ENCODE data around the gene BST1. TPM values are rescaled to one million over a fixed set of nuclear protein-coding genes. Genes with fewer than 3 reads are reported as not detected.

The BST1 gene
- total RNA-seq, 1 experiment from 2014 or later: 0.69 TPM

- H3K79me2 ChIP-seq (ENCODE audit: low read length): no peaks in the 10 kb centered on the region
- no peaks in the 10 kb centered on the region for H3K27me3 ChIP-seq (ENCODE audit: low read length)
- H3K4me3 ChIP-seq (ENCODE audit: low read length): no peak overlapping the region
- peaks cover 35% of the 10 kb centered on the region for H3K4me1 ChIP-seq (ENCODE audit: insufficient read depth, low read length)
- intact Hi-C loops (cut with micrococcal nuclease): loop anchor here (2.0 kb wide), 1 partner anchor 28 kb away; no protein-coding TSS in a partner anchor
- H3F3A ChIP-seq (ENCODE audit: low read length, unreplicated experiment): no peaks in the 10 kb centered on the region
- TF ChIP-seq, protein P1, sequence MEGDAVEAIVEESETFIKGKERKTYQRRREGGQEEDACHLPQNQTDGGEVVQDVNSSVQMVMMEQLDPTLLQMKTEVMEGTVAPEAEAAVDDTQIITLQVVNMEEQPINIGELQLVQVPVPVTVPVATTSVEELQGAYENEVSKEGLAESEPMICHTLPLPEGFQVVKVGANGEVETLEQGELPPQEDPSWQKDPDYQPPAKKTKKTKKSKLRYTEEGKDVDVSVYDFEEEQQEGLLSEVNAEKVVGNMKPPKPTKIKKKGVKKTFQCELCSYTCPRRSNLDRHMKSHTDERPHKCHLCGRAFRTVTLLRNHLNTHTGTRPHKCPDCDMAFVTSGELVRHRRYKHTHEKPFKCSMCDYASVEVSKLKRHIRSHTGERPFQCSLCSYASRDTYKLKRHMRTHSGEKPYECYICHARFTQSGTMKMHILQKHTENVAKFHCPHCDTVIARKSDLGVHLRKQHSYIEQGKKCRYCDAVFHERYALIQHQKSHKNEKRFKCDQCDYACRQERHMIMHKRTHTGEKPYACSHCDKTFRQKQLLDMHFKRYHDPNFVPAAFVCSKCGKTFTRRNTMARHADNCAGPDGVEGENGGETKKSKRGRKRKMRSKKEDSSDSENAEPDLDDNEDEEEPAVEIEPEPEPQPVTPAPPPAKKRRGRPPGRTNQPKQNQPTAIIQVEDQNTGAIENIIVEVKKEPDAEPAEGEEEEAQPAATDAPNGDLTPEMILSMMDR (conservative IDR thresholded peaks at IDR 0.05; ENCODE audit: low read depth, low read length): no peak
- no peak for TF ChIP-seq EZH2 (IDR thresholded peaks at IDR 0.05; ENCODE audit: low read length, unreplicated experiment)
- no peak for TF ChIP-seq EZH2phosphoT487 (IDR thresholded peaks at IDR 0.05; ENCODE audit: borderline replicate concordance, low read length)
- peak overlapping the region; percentile 98 for H3K27ac ChIP-seq (ENCODE audit: low read length)
- ChIA-PET CTCF (no interaction called here), POLR2A (ENCODE audit: unreplicated experiment) (interaction anchor here (0.6 to 0.8 kb wide), 2 partner anchors 21 to 351 kb away, joined by 4 to 15 read pairs; no protein-coding TSS in a partner anchor)
- no peaks in the 10 kb centered on the region for H3K36me3 ChIP-seq (ENCODE audit: low read depth, low read length)
- peak; percentile 91 for ATAC-seq
- peak; percentile 92 for DNase-seq
- peak overlapping the region; percentile 79 for H3K4me2 ChIP-seq (ENCODE audit: low read length)
- peak overlapping the region; percentile 36; the same call in 1 of the 2 replicates for H3K9ac ChIP-seq (ENCODE audit: low read length)
- no peaks in the 10 kb centered on the region for H3K9me3 ChIP-seq (ENCODE audit: low read length)
- no peaks in the 10 kb centered on the region for H3K9me2 ChIP-seq (replicated peaks; ENCODE audit: low read length)
- no TSS peak for BruUV-seq (replicated peaks)
- no peak overlapping the region for H2AFZ ChIP-seq (ENCODE audit: low read length)
- H4K20me1 ChIP-seq (ENCODE audit: low read length): no peaks in the 10 kb centered on the region
Measured at GRCh38 chr4:15695240-15695699, 7.6 kb upstream of the BST1 start.

DNA sequence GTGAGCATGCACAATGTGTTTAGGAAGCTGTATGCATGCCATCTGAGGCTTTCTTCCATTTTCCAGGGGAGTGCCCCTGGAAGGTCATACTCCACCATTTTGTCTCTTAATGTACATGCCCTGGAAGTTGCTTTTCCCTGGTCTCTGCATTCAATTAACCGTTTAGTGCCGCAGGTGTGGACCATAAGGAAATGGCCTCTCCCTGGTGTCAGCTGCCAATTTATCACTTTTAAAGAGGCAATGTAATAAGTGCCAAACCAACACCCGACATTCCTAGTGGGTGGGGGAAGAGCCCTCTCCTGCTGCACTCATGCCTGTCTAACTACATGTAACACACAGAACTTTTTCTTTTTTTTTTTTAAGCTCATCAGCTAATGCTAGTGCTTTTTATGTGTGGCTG lies 7.1 kb upstream of the BST1 start:
- H3K4me3 ChIP-seq (ENCODE audit: low read length): no peak overlapping the region
- H2AFZ ChIP-seq (ENCODE audit: low read length): no peak overlapping the region
- peaks cover 30% of the 10 kb centered on the region for H3K4me1 ChIP-seq (ENCODE audit: insufficient read depth, low read length)
- no peaks in the 10 kb centered on the region for H3K27me3 ChIP-seq (ENCODE audit: low read length)
- POLR2A ChIA-PET (ENCODE audit: unreplicated experiment): interaction anchor here (0.6 to 0.9 kb wide), 3 partner anchors 20 to 350 kb away, joined by 3 to 15 read pairs (median 4); no protein-coding TSS in a partner anchor
- peak overlapping the region; percentile 63 for H3K4me2 ChIP-seq (ENCODE audit: low read length)
- intact Hi-C loops (cut with micrococcal nuclease): loop anchor here (2.0 kb wide), 1 partner anchor 27 kb away; no protein-coding TSS in a partner anchor
- no peaks in the 10 kb centered on the region for H3K9me2 ChIP-seq (replicated peaks; ENCODE audit: low read length)
- peak overlapping the region; percentile 36; the same call in 1 of the 2 replicates for H3K9ac ChIP-seq (ENCODE audit: low read length)
- peak overlapping the region; percentile 98 for H3K27ac ChIP-seq (ENCODE audit: low read length)
- no peaks in the 10 kb centered on the region for H3K79me2 ChIP-seq (ENCODE audit: low read length)
- no peaks in the 10 kb centered on the region for H3F3A ChIP-seq (ENCODE audit: low read length, unreplicated experiment)
- no peaks in the 10 kb centered on the region for H4K20me1 ChIP-seq (ENCODE audit: low read length)
- no peaks in the 10 kb centered on the region for H3K36me3 ChIP-seq (ENCODE audit: low read depth, low read length)
- no peaks in the 10 kb centered on the region for H3K9me3 ChIP-seq (ENCODE audit: low read length)
- TF ChIP-seq EZH2 (IDR thresholded peaks at IDR 0.05; ENCODE audit: low read length, unreplicated experiment) (no peak), EZH2phosphoT487 (IDR thresholded peaks at IDR 0.05; ENCODE audit: borderline replicate concordance, low read length) (no peak)
- TF ChIP-seq, protein P1 (conservative IDR thresholded peaks at IDR 0.05; ENCODE audit: low read depth, low read length): no peak
- DNase-seq: no peak
- no peak for ATAC-seq
- CTCF ChIA-PET: no interaction called here
- BruUV-seq (replicated peaks): no TSS peak

DNA sequence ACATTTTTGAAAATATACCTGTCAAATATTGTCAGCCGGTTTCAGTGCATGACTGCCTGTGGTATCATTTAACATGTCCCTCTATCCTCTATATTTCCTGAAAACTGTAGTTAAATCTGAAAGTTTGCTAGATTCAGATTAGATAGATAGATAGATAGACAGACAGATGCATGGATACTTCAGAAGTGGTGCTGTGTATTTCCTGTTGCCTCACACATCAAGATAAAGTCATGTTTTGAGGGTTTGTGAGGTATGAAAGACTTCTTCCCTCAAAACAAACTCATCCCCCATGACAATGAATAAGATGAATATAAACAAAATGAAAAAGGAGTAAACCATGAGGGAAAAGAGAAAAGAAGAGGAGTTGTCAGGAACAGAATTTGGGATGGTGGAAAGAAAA lies 6.0 kb upstream of the BST1 start:
- BruUV-seq (replicated peaks): no TSS peak
- H3K4me3 ChIP-seq (ENCODE audit: low read length): no peak overlapping the region
- H3K4me2 ChIP-seq (ENCODE audit: low read length): no peak overlapping the region
- no peaks in the 10 kb centered on the region for H3K79me2 ChIP-seq (ENCODE audit: low read length)
- no peak overlapping the region for H3K27ac ChIP-seq (ENCODE audit: low read length)
- no peaks in the 10 kb centered on the region for H3K36me3 ChIP-seq (ENCODE audit: low read depth, low read length)
- intact Hi-C loops (cut with micrococcal nuclease): no loop called here
- H3F3A ChIP-seq (ENCODE audit: low read length, unreplicated experiment): no peaks in the 10 kb centered on the region
- H4K20me1 ChIP-seq (ENCODE audit: low read length): no peaks in the 10 kb centered on the region
- TF ChIP-seq EZH2 (IDR thresholded peaks at IDR 0.05; ENCODE audit: low read length, unreplicated experiment): no peak
- TF ChIP-seq, protein P1 (conservative IDR thresholded peaks at IDR 0.05; ENCODE audit: low read depth, low read length): no peak
- TF ChIP-seq EZH2phosphoT487 (IDR thresholded peaks at IDR 0.05; ENCODE audit: borderline replicate concordance, low read length): no peak
- H3K9me3 ChIP-seq (ENCODE audit: low read length): no peaks in the 10 kb centered on the region
- H2AFZ ChIP-seq (ENCODE audit: low read length): no peak overlapping the region
- ATAC-seq (no peak), DNase-seq (no peak)
- H3K27me3 ChIP-seq (ENCODE audit: low read length): no peaks in the 10 kb centered on the region
- ChIA-PET POLR2A (ENCODE audit: unreplicated experiment) (no interaction called here), CTCF (no interaction called here)
- H3K9ac ChIP-seq (ENCODE audit: low read length): no peak overlapping the region
- no peaks in the 10 kb centered on the region for H3K9me2 ChIP-seq (replicated peaks; ENCODE audit: low read length)
- peaks cover 23% of the 10 kb centered on the region for H3K4me1 ChIP-seq (ENCODE audit: insufficient read depth, low read length)
